H1 (cell line): ENCODE measurements around the gene MTFP1.

Experiments
- ATF3 ChIP-seq: IDR thresholded peaks from 2 replicates; pipeline ENCODE4 v1.6.1; 2011; ENCODE audit warnings: low read depth, mild to moderate bottlenecking, low read length; ENCODE audit not compliant: insufficient read depth
- CREB1 ChIP-seq: IDR thresholded peaks from 2 replicates; pipeline ENCODE4 v1.6.1; 2012; ENCODE audit warnings: inconsistent platforms
- CTCF ChIP-seq, 3 experiments: IDR thresholded peaks; 1 replicate in 2 of 3; 2 replicates in 1 of 3; pipeline versions ENCODE4 v1.5.1 to v1.6.1; 2011; ENCODE audit warnings: low read length in 3 of 3, mild to moderate bottlenecking in 3 of 3, inconsistent platforms in 2 of 3, low read depth in 1 of 3, moderate library complexity in 1 of 3; ENCODE audit not compliant: insufficient read depth in 1 of 3; ENCODE audit errors: control extremely low read depth in 1 of 3
- EZH2 ChIP-seq: fragments of 200-600 bp; sonication (generic); IDR thresholded peaks from 2 replicates; pipeline ENCODE4 v1.7.1; 2012; ENCODE audit warnings: low read depth, mild to moderate bottlenecking, moderate library complexity, low read length, inconsistent platforms; ENCODE audit not compliant: severe bottlenecking
- GABPA ChIP-seq: IDR thresholded peaks from 2 replicates; pipeline ENCODE4 v1.6.1; 2011; ENCODE audit warnings: mild to moderate bottlenecking, low read length, moderate library complexity, borderline replicate concordance; ENCODE audit not compliant: insufficient read depth
- POLR2A ChIP-seq, 2 experiments: IDR thresholded peaks; 1 replicate in 1 of 2; 2 replicates in 1 of 2; pipeline ENCODE4 v1.6.1; 2011; ENCODE audit warnings: low read depth in 2 of 2, low read length in 2 of 2, mild to moderate bottlenecking in 2 of 2; ENCODE audit errors: control extremely low read depth in 1 of 2
- POLR2AphosphoS5 ChIP-seq: IDR thresholded peaks from 2 replicates; pipeline ENCODE4 v1.6.1; 2011; ENCODE audit warnings: low read depth, low read length
- RAD21 ChIP-seq, 2 experiments: IDR thresholded peaks in 1 of 2; conservative IDR thresholded peaks in 1 of 2; 2 replicates each; pipeline ENCODE4 v1.6.1; 2011; ENCODE audit warnings: low read depth in 2 of 2, low read length in 2 of 2, improper control_type of control experiment in 1 of 2, inconsistent platforms in 1 of 2, mild to moderate bottlenecking in 1 of 2, moderate library complexity in 1 of 2
- RFX5 ChIP-seq: IDR thresholded peaks from 2 replicates; pipeline ENCODE4 v1.6.1; 2011; ENCODE audit warnings: low read depth, low read length, improper control_type of control experiment, borderline replicate concordance
- SP1 ChIP-seq: IDR thresholded peaks from 2 replicates; pipeline ENCODE4 v1.6.1; 2011; ENCODE audit warnings: low read depth, low read length

DNA sequence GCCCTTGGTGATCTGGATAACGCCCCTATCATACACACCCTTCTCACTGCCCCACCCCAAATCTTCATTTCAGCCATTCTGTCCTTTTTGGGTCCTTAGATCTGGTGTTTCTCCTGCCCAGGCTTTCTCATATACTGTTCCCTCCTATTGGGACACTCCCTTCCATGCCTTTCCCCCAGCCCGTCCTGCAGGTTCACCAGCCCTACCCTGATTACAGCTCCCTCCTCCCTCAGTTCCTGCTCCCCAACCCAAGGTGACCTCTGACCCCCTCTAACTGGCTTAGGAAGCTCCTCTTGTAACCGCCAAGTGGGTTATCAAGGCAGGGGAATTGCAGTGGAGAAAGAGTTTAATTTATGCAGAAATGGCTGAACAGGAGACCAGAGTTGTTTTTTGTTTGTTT lies 13.0 kb downstream of the MTFP1 start:
- no peak for TF ChIP-seq POLR2A (IDR thresholded peaks at IDR 0.05; ENCODE audit: control extremely low read depth in 1 of 2, low read depth in 2 of 2, low read length in 2 of 2)
- no peak for TF ChIP-seq EZH2
- no peak for TF ChIP-seq CTCF (IDR thresholded peaks at IDR 0.05; ENCODE audit: control extremely low read depth in 1 of 3, insufficient read depth in 1 of 3, low read depth in 1 of 3, low read length in 3 of 3)
- TF ChIP-seq RFX5, result no peak
- no peak for TF ChIP-seq POLR2AphosphoS5
- no peak for TF ChIP-seq RAD21 (IDR thresholded peaks at IDR 0.05 in 1 of 2, conservative IDR thresholded peaks at IDR 0.05 in 1 of 2; ENCODE audit: low read depth in 2 of 2, low read length in 2 of 2)
- TF ChIP-seq GABPA, result no peak
- TF ChIP-seq ATF3, result no peak
- no peak for TF ChIP-seq CREB1
- TF ChIP-seq SP1, result no peak
